ENCODE results near the gene AFTPH. TPM values are rescaled to one million over a fixed set of nuclear protein-coding genes. Genes with fewer than 3 reads are reported as not detected.

Gene AFTPH
- total RNA-seq, 5 donors from 2014 or later (not counting 1 experiment from before 2014, with no cell fraction given): 33.4 to 42.5 (median 37.9) TPM

DNA sequence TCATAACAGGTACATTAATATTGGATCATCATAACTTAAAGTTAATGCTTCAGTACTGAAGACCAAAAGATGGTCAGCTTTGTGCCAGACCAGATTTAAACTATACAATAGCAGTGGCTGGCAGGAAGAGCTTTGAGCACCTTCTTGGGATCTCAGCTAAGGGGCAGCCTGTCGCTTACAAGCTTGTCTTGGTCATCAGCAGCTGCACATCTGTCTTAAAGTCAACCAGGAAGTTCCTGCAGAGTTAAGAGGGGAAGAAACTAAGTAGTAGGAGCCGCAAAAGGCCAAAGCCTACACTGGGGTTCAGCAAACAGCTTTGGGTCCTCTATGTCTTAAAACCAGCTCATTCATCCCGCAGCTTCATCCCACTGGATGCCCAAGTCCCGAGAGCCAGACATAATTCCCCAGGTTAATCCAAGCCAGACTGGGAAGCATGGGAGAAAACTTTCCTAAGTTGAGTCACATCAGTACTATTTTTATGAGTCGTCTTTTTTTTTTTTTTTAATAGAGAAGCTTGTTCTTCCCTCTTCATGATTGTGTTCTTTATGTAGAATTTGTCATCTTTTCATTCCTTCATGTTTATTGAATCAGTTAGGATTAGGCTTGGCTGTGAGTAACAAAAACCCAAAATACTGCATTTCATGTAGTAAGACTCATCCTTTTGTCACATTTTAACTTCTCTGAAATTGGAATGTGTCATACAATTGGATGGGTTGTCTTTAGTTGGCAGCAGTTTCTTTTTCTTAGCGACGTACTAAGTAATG, 70.3 kb downstream of the AFTPH start:
- Histone ChIP-seq H3K27ac (ENCODE audit: low read length) (no peak overlapping the region), H3K27me3 (replicated peaks in 1 of 2; ENCODE audit: control insufficient read depth in 2 of 2, extremely low read depth in 1 of 2, insufficient read depth in 2 of 2, low read length in 1 of 2) (peaks cover 0 to 3% of the 10 kb centered on the region in 2 experiments), H3K4me1 (ENCODE audit: control insufficient read depth in 1 of 2, extremely low read depth in 1 of 2, insufficient read depth in 2 of 2, low read length in 2 of 2) (peaks cover 0 to 4% of the 10 kb centered on the region in 2 experiments), H3K4me3 (ENCODE audit: control insufficient read depth in 1 of 2, extremely low read depth in 1 of 2, low read length in 1 of 2) (no peak overlapping the region), H3K36me3 (ENCODE audit: control insufficient read depth in 2 of 2, extremely low read depth in 1 of 2, insufficient read depth in 1 of 2, low read length in 1 of 2) (peaks cover 9 to 28% of the 10 kb centered on the region in 2 donors), H3K9me3 (no peaks in the 10 kb centered on the region)
- no peak overlapping the region for H3K27ac Mint-ChIP-seq
- WGBS (ENCODE audit: insufficient coverage): 100% methylated on average over 1 of the region's 7 CpGs
- CTCF ChIA-PET: interaction anchor here (0.6 to 1.3 kb wide), 10 partner anchors 11 to 476 kb away, joined by 3 to 8 read pairs (median 4); no protein-coding TSS in a partner anchor
- H3K4me1 Mint-ChIP-seq: peaks cover 2 to 6% (median 2%) of the 10 kb centered on the region in 3 donors
- no peaks in the 10 kb centered on the region for H3K27me3 Mint-ChIP-seq
- DNase-seq: no peak
- ATAC-seq (replicated peaks in 1 of 4): no peak
- H3K9me3 Mint-ChIP-seq: no peaks in the 10 kb centered on the region
- H3K36me3 Mint-ChIP-seq: peaks cover 24% of the 10 kb centered on the region
- POLR2A ChIA-PET: interaction anchor here in 1 of 2 donors (0.6 kb wide), 1 partner anchor 13 kb away, joined by 5 read pairs; no protein-coding TSS in a partner anchor
- H3K4me3 Mint-ChIP-seq: no peak overlapping the region

DNA sequence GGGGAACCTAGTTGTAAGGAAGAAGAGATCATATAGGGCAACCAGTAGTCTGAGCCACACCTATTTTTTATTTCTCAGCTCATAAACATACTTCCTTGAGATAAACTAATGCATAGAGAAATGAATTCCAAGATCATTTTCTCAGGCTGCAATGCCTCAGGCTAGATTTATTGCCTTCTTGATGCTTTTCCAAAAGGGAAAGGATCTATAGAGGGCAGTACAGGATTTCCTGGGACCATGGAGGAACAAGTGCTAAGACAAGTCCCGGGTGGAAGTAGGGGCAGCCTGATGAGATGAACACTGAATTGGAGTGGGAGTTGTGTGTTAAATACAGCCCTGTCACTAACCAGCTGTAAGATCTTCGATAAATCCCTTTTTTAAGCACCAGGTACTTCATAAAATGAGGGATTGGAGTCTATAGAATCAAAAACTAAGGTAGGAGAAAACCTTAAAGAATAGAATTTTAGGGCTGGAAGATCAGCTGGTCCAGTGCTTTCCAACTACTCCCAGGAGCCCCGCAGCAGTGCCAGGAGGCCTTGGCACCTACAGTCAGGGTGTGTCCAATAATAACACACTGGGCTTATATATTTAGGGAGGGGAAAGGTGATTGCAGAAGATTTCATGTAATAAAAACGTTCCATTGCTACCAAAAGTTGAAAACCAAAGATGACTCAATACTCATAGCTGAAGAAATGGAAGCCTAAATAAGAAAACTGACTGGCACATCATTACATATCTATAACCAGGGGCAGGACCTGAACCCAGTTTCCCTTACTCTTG, 71.5 kb downstream of the AFTPH start:
- H3K36me3 Mint-ChIP-seq: peaks cover 17% of the 10 kb centered on the region
- H3K27me3 ChIP-seq (replicated peaks in 1 of 2; ENCODE audit: control insufficient read depth in 2 of 2, extremely low read depth in 1 of 2, insufficient read depth in 2 of 2, low read length in 1 of 2): peaks cover 0 to 3% of the 10 kb centered on the region in 2 experiments
- ChIA-PET CTCF (interaction anchor here (0.6 to 1.3 kb wide), 4 partner anchors 12 to 636 kb away, joined by 3 to 8 read pairs (median 4); no protein-coding TSS in a partner anchor), POLR2A (no interaction called here)
- WGBS (ENCODE audit: insufficient coverage): no CpG with 5 or more reads among the region's 4 CpGs
- no peak overlapping the region for H3K4me3 ChIP-seq (ENCODE audit: control insufficient read depth in 1 of 2, extremely low read depth in 1 of 2, low read length in 1 of 2)
- H3K27me3 Mint-ChIP-seq: no peaks in the 10 kb centered on the region
- H3K27ac Mint-ChIP-seq: no peak overlapping the region
- H3K9me3 ChIP-seq: no peaks in the 10 kb centered on the region
- H3K4me1 ChIP-seq (ENCODE audit: control insufficient read depth in 1 of 2, extremely low read depth in 1 of 2, insufficient read depth in 2 of 2, low read length in 2 of 2): peaks cover 0 to 7% of the 10 kb centered on the region in 2 experiments
- ATAC-seq (replicated peaks in 1 of 4) (no peak), DNase-seq (no peak)
- no peaks in the 10 kb centered on the region for H3K9me3 Mint-ChIP-seq
- peaks cover 6 to 10% (median 7%) of the 10 kb centered on the region in 3 donors for H3K4me1 Mint-ChIP-seq
- no peak overlapping the region for H3K27ac ChIP-seq (ENCODE audit: low read length)
- peaks cover 5 to 19% of the 10 kb centered on the region in 2 donors for H3K36me3 ChIP-seq (ENCODE audit: control insufficient read depth in 2 of 2, extremely low read depth in 1 of 2, insufficient read depth in 1 of 2, low read length in 1 of 2)
- no peak overlapping the region for H3K4me3 Mint-ChIP-seq

DNA sequence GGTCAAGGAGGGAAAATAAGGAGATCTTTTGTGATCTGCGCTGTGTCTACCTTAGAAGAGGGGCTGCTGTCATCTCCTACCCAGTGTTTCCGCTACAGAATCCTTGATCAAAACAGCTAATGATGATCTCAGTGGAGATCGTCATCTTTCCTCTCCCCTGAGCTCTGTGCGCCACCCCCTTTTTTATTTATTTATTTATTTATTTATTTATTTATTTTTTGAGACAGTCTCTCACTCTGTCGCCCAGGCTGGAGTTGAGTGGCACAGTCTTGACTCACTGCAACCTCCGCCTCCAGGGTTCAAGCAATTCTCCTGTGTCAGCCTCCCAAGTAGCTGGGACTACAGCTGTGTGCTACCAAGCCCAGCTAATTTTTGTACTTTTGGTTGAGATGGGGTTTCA, 74.1 kb downstream of the AFTPH start:
- no peaks in the 10 kb centered on the region for H3K27me3 Mint-ChIP-seq
- WGBS (ENCODE audit: insufficient coverage): no CpG with 5 or more reads among the region's 6 CpGs
- ChIA-PET CTCF (no interaction called here), POLR2A (interaction anchor here in 1 of 2 donors (1.3 kb wide), 1 partner anchor 9 kb away, joined by 6 read pairs; no protein-coding TSS in a partner anchor)
- Histone ChIP-seq H3K4me3 (ENCODE audit: control insufficient read depth in 1 of 2, extremely low read depth in 1 of 2, low read length in 1 of 2) (no peak overlapping the region), H3K27ac (ENCODE audit: low read length) (no peak overlapping the region), H3K36me3 (ENCODE audit: control insufficient read depth in 2 of 2, extremely low read depth in 1 of 2, insufficient read depth in 1 of 2, low read length in 1 of 2) (peaks cover 0 to 2% of the 10 kb centered on the region in 2 donors), H3K4me1 (ENCODE audit: control insufficient read depth in 1 of 2, extremely low read depth in 1 of 2, insufficient read depth in 2 of 2, low read length in 2 of 2) (peaks cover 0 to 7% of the 10 kb centered on the region in 2 experiments), H3K9me3 (no peaks in the 10 kb centered on the region), H3K27me3 (replicated peaks in 1 of 2; ENCODE audit: control insufficient read depth in 2 of 2, extremely low read depth in 1 of 2, insufficient read depth in 2 of 2, low read length in 1 of 2) (peaks cover 0 to 3% of the 10 kb centered on the region in 2 experiments)
- DNase-seq: no peak
- no peak for ATAC-seq (replicated peaks in 1 of 4)
- no peak overlapping the region for H3K4me3 Mint-ChIP-seq
- peaks cover 6 to 10% (median 7%) of the 10 kb centered on the region in 3 donors for H3K4me1 Mint-ChIP-seq
- no peaks in the 10 kb centered on the region for H3K36me3 Mint-ChIP-seq
- H3K27ac Mint-ChIP-seq: no peak overlapping the region
- no peaks in the 10 kb centered on the region for H3K9me3 Mint-ChIP-seq

DNA sequence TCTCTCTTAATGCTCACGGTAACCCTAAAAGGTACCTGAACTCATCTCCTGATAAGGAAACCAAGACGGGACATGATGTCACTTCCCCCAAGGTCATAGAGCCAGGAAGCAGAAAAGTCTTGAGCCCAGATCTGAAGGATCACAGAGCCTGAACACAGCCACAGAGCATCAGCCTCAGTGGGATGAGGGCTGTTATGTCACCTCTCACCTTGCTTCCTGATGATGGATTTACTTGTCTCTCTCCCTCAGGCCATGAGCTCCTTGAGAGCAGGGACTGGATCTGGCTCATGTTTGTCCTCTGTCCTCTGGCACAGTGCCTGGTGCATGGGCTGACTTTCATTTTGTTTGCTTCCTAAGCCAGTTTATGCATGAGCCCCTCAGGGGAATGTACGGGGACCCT, 75.3 kb downstream of the AFTPH start:
- DNase-seq: no peak
- CTCF ChIA-PET: interaction anchor here (0.5 to 1.1 kb wide), 2 partner anchors 45 to 138 kb away, joined by 3 read pairs; no protein-coding TSS in a partner anchor
- POLR2A ChIA-PET: no interaction called here

DNA sequence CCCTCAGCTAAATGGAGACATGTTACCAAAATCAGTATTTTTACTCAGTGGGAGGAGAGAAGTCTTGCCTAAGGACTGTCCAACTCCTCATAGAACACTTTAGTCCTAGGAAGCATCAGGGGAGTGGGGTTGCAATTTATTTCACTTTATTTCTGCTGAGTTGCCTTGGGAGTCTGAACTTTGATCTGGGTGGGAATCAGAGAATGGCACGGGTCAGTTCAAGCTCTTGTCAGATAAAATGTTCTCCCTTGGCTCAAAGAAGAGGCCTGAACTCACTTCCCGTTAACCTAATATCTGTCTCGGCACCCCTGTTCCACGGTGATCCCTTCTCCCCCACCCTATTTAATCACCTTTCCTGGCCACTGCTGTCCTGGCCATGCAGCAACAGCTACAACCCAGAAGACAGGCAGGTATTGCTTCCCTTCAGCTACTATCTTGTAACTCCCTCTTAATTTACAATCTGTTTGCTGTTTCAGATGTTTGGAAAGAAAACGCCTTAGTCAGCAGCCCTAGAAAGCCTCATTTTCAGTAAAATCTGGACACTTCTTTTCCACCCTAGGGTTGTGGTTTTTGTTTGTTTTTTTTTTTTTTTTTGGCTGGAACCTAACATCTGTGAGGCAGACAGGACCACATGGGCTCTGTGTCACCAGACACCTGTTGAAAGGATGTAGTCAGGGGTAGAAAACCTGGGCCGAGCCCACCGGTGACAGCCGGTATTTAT, 77.1 kb downstream of the AFTPH start:
- H3K27ac Mint-ChIP-seq: no peak overlapping the region
- H3K4me3 Mint-ChIP-seq: no peak overlapping the region
- H3K9me3 Mint-ChIP-seq: no peaks in the 10 kb centered on the region
- Histone ChIP-seq H3K27ac (ENCODE audit: low read length) (no peak overlapping the region), H3K27me3 (replicated peaks in 1 of 2; ENCODE audit: control insufficient read depth in 2 of 2, extremely low read depth in 1 of 2, insufficient read depth in 2 of 2, low read length in 1 of 2) (peaks cover 0 to 3% of the 10 kb centered on the region in 2 experiments), H3K36me3 (ENCODE audit: control insufficient read depth in 2 of 2, extremely low read depth in 1 of 2, insufficient read depth in 1 of 2, low read length in 1 of 2) (no peaks in the 10 kb centered on the region), H3K9me3 (no peaks in the 10 kb centered on the region), H3K4me3 (ENCODE audit: control insufficient read depth in 1 of 2, extremely low read depth in 1 of 2, low read length in 1 of 2) (no peak overlapping the region), H3K4me1 (ENCODE audit: control insufficient read depth in 1 of 2, extremely low read depth in 1 of 2, insufficient read depth in 2 of 2, low read length in 2 of 2) (peaks cover 0 to 11% of the 10 kb centered on the region in 2 experiments)
- peaks cover 7 to 13% (median 12%) of the 10 kb centered on the region in 3 donors for H3K4me1 Mint-ChIP-seq
- ATAC-seq (replicated peaks in 1 of 4) (no peak), DNase-seq (no peak)
- no peaks in the 10 kb centered on the region for H3K36me3 Mint-ChIP-seq
- WGBS (ENCODE audit: insufficient coverage): 95% methylated on average over 6 of the region's 8 CpGs
- POLR2A ChIA-PET: interaction anchor here in 1 of 2 donors (0.6 kb wide), 1 partner anchor 103 kb away, joined by 7 read pairs; no protein-coding TSS in a partner anchor
- no peaks in the 10 kb centered on the region for H3K27me3 Mint-ChIP-seq
- CTCF ChIA-PET: interaction anchor here in 1 of 2 donors (0.5 kb wide), 1 partner anchor 15 kb away, joined by 4 read pairs; no protein-coding TSS in a partner anchor

More for the DNA sequence above, 75.3 kb downstream of the AFTPH start:
- Histone ChIP-seq H3K27ac (ENCODE audit: low read length) (no peak overlapping the region), H3K27me3 (replicated peaks in 1 of 2; ENCODE audit: control insufficient read depth in 2 of 2, extremely low read depth in 1 of 2, insufficient read depth in 2 of 2, low read length in 1 of 2) (peaks cover 0 to 3% of the 10 kb centered on the region in 2 experiments), H3K4me3 (ENCODE audit: control insufficient read depth in 1 of 2, extremely low read depth in 1 of 2, low read length in 1 of 2) (no peak overlapping the region), H3K36me3 (ENCODE audit: control insufficient read depth in 2 of 2, extremely low read depth in 1 of 2, insufficient read depth in 1 of 2, low read length in 1 of 2) (no peaks in the 10 kb centered on the region), H3K4me1 (ENCODE audit: control insufficient read depth in 1 of 2, extremely low read depth in 1 of 2, insufficient read depth in 2 of 2, low read length in 2 of 2) (peaks cover 0 to 7% of the 10 kb centered on the region in 2 experiments), H3K9me3 (no peaks in the 10 kb centered on the region)
- 61% methylated on average over 3 of the region's 3 CpGs for WGBS (ENCODE audit: insufficient coverage)
- H3K27me3 Mint-ChIP-seq: no peaks in the 10 kb centered on the region
- ATAC-seq (replicated peaks in 1 of 4): no peak
- no peaks in the 10 kb centered on the region for H3K9me3 Mint-ChIP-seq
- H3K4me1 Mint-ChIP-seq: peaks cover 6 to 10% (median 7%) of the 10 kb centered on the region in 3 donors
- H3K36me3 Mint-ChIP-seq: no peaks in the 10 kb centered on the region
- H3K4me3 Mint-ChIP-seq: no peak overlapping the region
- no peak overlapping the region for H3K27ac Mint-ChIP-seq

Data from T-cell (primary cell).